Upper lobe of right lung (tissue), 1 donor: ENCODE results near the gene OSBPL6. TPM values are rescaled to one million over a fixed set of nuclear protein-coding genes. Genes with fewer than 3 reads are reported as not detected.

Experiments used
- ATAC-seq: fragments of 200-7000 bp; cut with Tn5 transposase; one replicate; pipeline ENCODE4 v1.9.1; 2020; ENCODE audit warnings: mild to moderate bottlenecking, moderate library complexity
- DNase-seq: peaks from one replicate; pipeline ENCODE4 v3.0.0-alpha.2; 2020
- H3K27ac ChIP-seq: fragments of 200-600 bp; one replicate; pipeline ENCODE4 v1.8.0; 2022
- H3K27me3 ChIP-seq: fragments of 200-600 bp; one replicate; pipeline ENCODE4 v1.8.0; 2022; ENCODE audit warnings: mild to moderate bottlenecking
- H3K36me3 ChIP-seq: fragments of 200-600 bp; one replicate; pipeline ENCODE4 v1.8.0; 2022
- H3K4me1 ChIP-seq: fragments of 200-600 bp; one replicate; pipeline ENCODE4 v1.8.0; 2022
- H3K4me3 ChIP-seq: fragments of 200-600 bp; one replicate; pipeline ENCODE4 v1.8.0; 2022; ENCODE audit warnings: mild to moderate bottlenecking
- H3K9me3 ChIP-seq: fragments of 200-600 bp; one replicate; pipeline ENCODE4 v1.8.0; 2022
- CTCF ChIP-seq: fragments of 200-600 bp; IDR thresholded peaks from one replicate; pipeline ENCODE4 v1.8.0; 2022; ENCODE audit warnings: antibody characterized with exemption
- intact Hi-C: fragments of 100-400 bp; cut with DNase I; formaldehyde crosslinking; loops from one replicate; pipeline ENCODE4 v1.11.0; 2022
- total RNA-seq: library from RNA; stranded (reverse); fragmentation: NEBNext Ultra II Directional; extraction: Animal tissue kit (Norgen Biotek cat#: 25700); gene quantifications from one replicate; pipeline ENCODE4 v1.2.1, GENCODE V29; 2021
- donor health status: DM: no; HTN: yes; CAD: no; lungs with severe emphysema.

Gene OSBPL6
- total RNA-seq, 1 donor from 2014 or later, result 2.6 TPM

- Histone ChIP-seq H3K27ac (no peak overlapping the region), H3K9me3 (no peaks in the 10 kb centered on the region), H3K4me3 (no peak overlapping the region), H3K36me3 (no peaks in the 10 kb centered on the region), H3K4me1 (no peaks in the 10 kb centered on the region), H3K27me3 (no peaks in the 10 kb centered on the region)
- ATAC-seq, result no peak
- intact Hi-C loops, result no loop called here
- TF ChIP-seq CTCF, result no peak
- DNase-seq, result no peak
These were observed 29.5 kb downstream of the OSBPL6 start for GRCh38 chr2:178223806-178224205.

- Histone ChIP-seq H3K36me3 (no peaks in the 10 kb centered on the region), H3K27ac (no peak overlapping the region), H3K4me3 (no peak overlapping the region), H3K9me3 (no peaks in the 10 kb centered on the region), H3K4me1 (no peaks in the 10 kb centered on the region), H3K27me3 (no peaks in the 10 kb centered on the region)
- DNase-seq, result no peak
- ATAC-seq, result no peak
- intact Hi-C loops, result no loop called here
- TF ChIP-seq CTCF, result no peak
These were observed 30.9 kb downstream of the OSBPL6 start for GRCh38 chr2:178225006-178225805.

GRCh38 chr2:178227187-178227586 lies 32.9 kb downstream of the OSBPL6 start:
- TF ChIP-seq CTCF, result no peak
- ATAC-seq, result no peak
- intact Hi-C loops, result no loop called here

GRCh38 chr2:178229927-178230326 lies 35.6 kb downstream of the OSBPL6 start:
- DNase-seq (no peak), ATAC-seq (peak; percentile 64)
- Histone ChIP-seq H3K4me3 (no peak overlapping the region), H3K27me3 (no peaks in the 10 kb centered on the region), H3K9me3 (no peaks in the 10 kb centered on the region), H3K4me1 (no peaks in the 10 kb centered on the region), H3K36me3 (no peaks in the 10 kb centered on the region), H3K27ac (no peak overlapping the region)
- intact Hi-C loops, result no loop called here
- TF ChIP-seq CTCF, result no peak

More at GRCh38 chr2:178227187-178227586, 32.9 kb downstream of the OSBPL6 start:
- no peaks in the 10 kb centered on the region for H3K27me3 ChIP-seq
- no peaks in the 10 kb centered on the region for H3K9me3 ChIP-seq
- no peak for DNase-seq
- no peaks in the 10 kb centered on the region for H3K36me3 ChIP-seq
- no peak overlapping the region for H3K27ac ChIP-seq
- no peak overlapping the region for H3K4me3 ChIP-seq
- H3K4me1 ChIP-seq, result no peaks in the 10 kb centered on the region

- H3K4me3 ChIP-seq, result no peak overlapping the region
- intact Hi-C loops, result no loop called here
- ATAC-seq (no peak), DNase-seq (no peak)
- H3K4me1 ChIP-seq, result no peaks in the 10 kb centered on the region
- no peaks in the 10 kb centered on the region for H3K9me3 ChIP-seq
- no peaks in the 10 kb centered on the region for H3K27me3 ChIP-seq
- no peak overlapping the region for H3K27ac ChIP-seq
- no peaks in the 10 kb centered on the region for H3K36me3 ChIP-seq
- no peak for TF ChIP-seq CTCF
These were observed 36.1 kb downstream of the OSBPL6 start for GRCh38 chr2:178230396-178230795.
